ENCODE data around the gene SMIM1.
A peak's percentile ranks its signal among the peaks of the same experiment; 100 is the strongest.
"Not testable (repeated sequence)": the region's sequence is repeated elsewhere in the genome, so short reads cannot be mapped to it uniquely, and the experiment has no call there.

The SMIM1 gene

GRCh38 chr1:3736708-3737107 is 35.8 kb upstream of the SMIM1 start:
- DNase-seq (ENCODE audit: low read depth): no peak

- no peak for DNase-seq (ENCODE audit: low read depth)
Observed at GRCh38 chr1:3738943-3739342, 33.6 kb upstream of the SMIM1 start.

- DNase-seq (ENCODE audit: low read depth): no peak
Observed at GRCh38 chr1:3740042-3740441, 32.5 kb upstream of the SMIM1 start.

- DNase-seq (ENCODE audit: low read depth): no peak
Observed at GRCh38 chr1:3740752-3741151, 31.8 kb upstream of the SMIM1 start.

- no peak for DNase-seq (ENCODE audit: low read depth)
Observed at GRCh38 chr1:3741566-3742438, 30.7 kb upstream of the SMIM1 start.

GRCh38 chr1:3742439-3743298 is 29.9 kb upstream of the SMIM1 start:
- DNase-seq (ENCODE audit: low read depth): no peak

- DNase-seq (ENCODE audit: low read depth): no peak
Observed at GRCh38 chr1:3743421-3743820, 29.1 kb upstream of the SMIM1 start.

GRCh38 chr1:3743826-3744225 is 28.7 kb upstream of the SMIM1 start:
- no peak for DNase-seq (ENCODE audit: low read depth)

GRCh38 chr1:3744646-3745045 is 27.9 kb upstream of the SMIM1 start:
- DNase-seq (ENCODE audit: low read depth): no peak

GRCh38 chr1:3745071-3745470 is 27.5 kb upstream of the SMIM1 start:
- DNase-seq (ENCODE audit: low read depth): no peak

- DNase-seq (ENCODE audit: low read depth): no peak
Observed at GRCh38 chr1:3745590-3746381, 26.8 kb upstream of the SMIM1 start.

- DNase-seq (ENCODE audit: low read depth): no peak
Observed at GRCh38 chr1:3746389-3746829, 26.1 kb upstream of the SMIM1 start.

GRCh38 chr1:3746830-3747521 is 25.6 kb upstream of the SMIM1 start:
- peak; percentile 79 for DNase-seq (ENCODE audit: low read depth)

- no peak for DNase-seq (ENCODE audit: low read depth)
Observed at GRCh38 chr1:3747522-3747848, 25.1 kb upstream of the SMIM1 start.

GRCh38 chr1:3747903-3748302 is 24.6 kb upstream of the SMIM1 start:
- no peak for DNase-seq (ENCODE audit: low read depth)

- not testable (repeated sequence) for DNase-seq (ENCODE audit: low read depth)
Observed at GRCh38 chr1:3748316-3748900, 24.1 kb upstream of the SMIM1 start.

- no peak for DNase-seq (ENCODE audit: low read depth)
Observed at GRCh38 chr1:3749512-3749911, 23.0 kb upstream of the SMIM1 start.

- DNase-seq (ENCODE audit: low read depth): no peak
Observed at GRCh38 chr1:3750741-3751140, 21.8 kb upstream of the SMIM1 start.

- no peak for DNase-seq (ENCODE audit: low read depth)
Observed at GRCh38 chr1:3752400-3752945, 20.1 kb upstream of the SMIM1 start, which contains the start of gene CCDC27. Gene CCDC27, plus strand, starts transcription at chr1:3752450. Its CDS starts 32 bp downstream, at chr1:3752482.

GRCh38 chr1:3753656-3754454 is 18.7 kb upstream of the SMIM1 start:
- no peak for DNase-seq (ENCODE audit: low read depth)
